ENCODE measurements around the gene MYO1H.

MYO1H gene

DNA sequence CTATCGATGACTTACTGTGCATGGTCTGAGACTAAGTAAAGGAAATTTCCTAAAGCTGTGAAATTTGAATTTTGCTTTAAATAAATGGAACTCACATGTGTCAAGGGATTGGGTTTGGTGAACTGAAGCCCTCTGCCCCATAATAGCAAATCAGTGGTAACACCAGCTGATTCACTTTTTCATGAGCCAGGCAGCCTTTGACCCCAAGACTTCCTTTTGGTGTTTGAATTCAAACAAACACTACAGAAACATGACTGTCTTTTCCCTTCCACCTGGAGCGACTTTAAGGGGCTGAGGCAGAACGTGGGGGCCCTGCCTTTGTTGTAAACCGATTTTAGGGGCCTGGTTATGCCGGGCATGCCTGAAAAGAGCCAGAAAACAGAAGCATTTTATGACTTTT lies 100.6 kb downstream of the MYO1H start:
- no peak for TF ChIP-seq POLR2AphosphoS5 (IDR thresholded peaks at IDR 0.05; ENCODE audit: low read depth, low read length)
- TF ChIP-seq TAF1 (IDR thresholded peaks at IDR 0.05; ENCODE audit: borderline replicate concordance, insufficient read depth, low read length): no peak
- no peak for TF ChIP-seq FOXP2 (optimal IDR thresholded peaks at IDR 0.05; ENCODE audit: borderline replicate concordance, extremely low read depth, extremely low read length, insufficient read depth)
- no peak for TF ChIP-seq SIN3A (IDR thresholded peaks at IDR 0.05; ENCODE audit: borderline replicate concordance, insufficient read depth, low read length)

DNA sequence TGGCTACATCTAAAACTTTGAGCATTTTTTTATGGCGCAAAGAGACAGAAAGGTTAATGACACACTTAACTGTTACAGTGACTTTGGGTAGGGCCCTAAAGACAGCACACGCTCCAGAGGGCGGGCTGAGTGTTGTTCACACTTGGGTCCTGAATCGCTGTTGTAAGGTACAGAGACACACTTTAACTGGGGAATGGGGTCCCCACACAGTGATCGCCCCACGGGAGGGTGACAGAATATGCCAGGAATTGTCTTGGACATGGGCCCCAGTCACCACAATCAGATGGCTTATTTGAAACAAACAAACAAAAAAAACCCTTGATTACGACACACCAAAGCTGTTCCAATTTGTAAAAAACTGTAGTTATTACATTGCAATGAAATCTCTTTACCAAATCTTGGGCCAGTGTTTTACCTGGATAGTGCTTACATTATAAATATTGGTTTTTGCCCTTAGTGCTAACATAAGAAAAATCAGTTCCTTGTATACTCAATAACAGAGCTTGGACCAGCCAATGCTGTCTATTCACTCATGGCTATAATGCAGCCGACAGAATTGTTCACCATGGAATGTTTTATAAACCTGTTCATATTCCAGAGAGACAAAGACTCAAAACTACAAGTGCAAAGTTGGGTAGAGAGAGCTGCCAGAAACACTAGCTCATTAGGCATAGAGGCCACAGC lies 101.1 kb downstream of the MYO1H start:
- TF ChIP-seq TAF1 (IDR thresholded peaks at IDR 0.05; ENCODE audit: borderline replicate concordance, insufficient read depth, low read length): no peak
- TF ChIP-seq, protein P1, sequence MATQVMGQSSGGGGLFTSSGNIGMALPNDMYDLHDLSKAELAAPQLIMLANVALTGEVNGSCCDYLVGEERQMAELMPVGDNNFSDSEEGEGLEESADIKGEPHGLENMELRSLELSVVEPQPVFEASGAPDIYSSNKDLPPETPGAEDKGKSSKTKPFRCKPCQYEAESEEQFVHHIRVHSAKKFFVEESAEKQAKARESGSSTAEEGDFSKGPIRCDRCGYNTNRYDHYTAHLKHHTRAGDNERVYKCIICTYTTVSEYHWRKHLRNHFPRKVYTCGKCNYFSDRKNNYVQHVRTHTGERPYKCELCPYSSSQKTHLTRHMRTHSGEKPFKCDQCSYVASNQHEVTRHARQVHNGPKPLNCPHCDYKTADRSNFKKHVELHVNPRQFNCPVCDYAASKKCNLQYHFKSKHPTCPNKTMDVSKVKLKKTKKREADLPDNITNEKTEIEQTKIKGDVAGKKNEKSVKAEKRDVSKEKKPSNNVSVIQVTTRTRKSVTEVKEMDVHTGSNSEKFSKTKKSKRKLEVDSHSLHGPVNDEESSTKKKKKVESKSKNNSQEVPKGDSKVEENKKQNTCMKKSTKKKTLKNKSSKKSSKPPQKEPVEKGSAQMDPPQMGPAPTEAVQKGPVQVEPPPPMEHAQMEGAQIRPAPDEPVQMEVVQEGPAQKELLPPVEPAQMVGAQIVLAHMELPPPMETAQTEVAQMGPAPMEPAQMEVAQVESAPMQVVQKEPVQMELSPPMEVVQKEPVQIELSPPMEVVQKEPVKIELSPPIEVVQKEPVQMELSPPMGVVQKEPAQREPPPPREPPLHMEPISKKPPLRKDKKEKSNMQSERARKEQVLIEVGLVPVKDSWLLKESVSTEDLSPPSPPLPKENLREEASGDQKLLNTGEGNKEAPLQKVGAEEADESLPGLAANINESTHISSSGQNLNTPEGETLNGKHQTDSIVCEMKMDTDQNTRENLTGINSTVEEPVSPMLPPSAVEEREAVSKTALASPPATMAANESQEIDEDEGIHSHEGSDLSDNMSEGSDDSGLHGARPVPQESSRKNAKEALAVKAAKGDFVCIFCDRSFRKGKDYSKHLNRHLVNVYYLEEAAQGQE (IDR thresholded peaks at IDR 0.05; ENCODE audit: insufficient read depth in 1 of 2, low read depth in 2 of 2, low read length in 2 of 2): no peak
- no peak for TF ChIP-seq POLR2AphosphoS5 (IDR thresholded peaks at IDR 0.05; ENCODE audit: low read depth, low read length)

DNA sequence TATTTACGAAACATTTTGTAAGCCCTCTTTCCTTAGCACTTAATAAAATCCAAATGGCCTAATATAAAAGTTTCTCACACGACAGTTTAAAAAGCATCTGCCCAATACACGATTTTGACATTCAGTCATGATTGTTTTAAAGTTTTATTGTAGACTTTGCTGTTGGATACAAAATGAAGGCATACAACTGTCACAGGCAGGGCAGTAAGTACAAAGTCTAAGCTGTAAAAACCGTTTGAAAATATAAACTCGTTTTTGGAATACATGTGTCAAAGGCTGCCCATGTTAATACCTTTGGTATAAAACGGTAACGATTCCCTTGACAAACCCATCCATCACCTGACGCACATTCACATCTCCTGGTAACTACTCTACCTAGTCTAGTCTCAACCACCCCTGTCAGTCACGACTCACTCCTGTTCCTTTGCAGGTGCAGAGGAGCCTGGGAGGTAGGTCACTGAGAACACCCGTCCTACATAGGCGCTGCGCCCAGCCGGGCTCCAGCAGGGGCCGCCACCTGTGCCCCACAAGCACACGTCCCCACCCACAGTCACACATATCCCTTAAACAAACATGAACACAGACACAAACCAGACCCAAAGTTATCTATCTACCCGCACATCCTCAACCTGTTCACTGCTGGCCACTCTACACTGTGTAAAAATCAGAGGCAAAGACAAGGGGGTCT lies 102.3 kb downstream of the MYO1H start:
- TF ChIP-seq, protein P1 (IDR thresholded peaks at IDR 0.05; ENCODE audit: insufficient read depth in 1 of 2, low read depth in 2 of 2, low read length in 2 of 2): no peak

DNA sequence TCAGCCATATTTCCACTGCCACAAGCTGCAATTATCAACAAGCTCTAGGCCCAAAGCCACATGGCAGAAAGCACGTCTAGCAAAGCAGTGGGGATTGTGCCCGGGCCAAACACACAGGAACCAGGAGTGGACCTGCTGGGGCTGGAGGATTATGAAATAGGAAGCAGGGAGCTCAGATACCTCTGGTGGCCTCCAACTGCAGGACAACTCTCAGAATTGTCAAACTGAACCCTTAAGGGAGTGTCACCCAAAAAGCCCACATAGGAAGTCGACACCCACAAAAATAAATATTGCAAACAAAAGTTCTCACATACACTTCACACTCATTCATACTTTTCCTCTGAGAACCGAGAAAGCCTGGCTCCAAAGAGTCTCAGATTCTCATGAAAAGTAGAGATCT lies 103.3 kb downstream of the MYO1H start:
- TF ChIP-seq SIN3A (IDR thresholded peaks at IDR 0.05; ENCODE audit: borderline replicate concordance, insufficient read depth, low read length) (no peak), FOXP2 (optimal IDR thresholded peaks at IDR 0.05; ENCODE audit: borderline replicate concordance, extremely low read depth, extremely low read length, insufficient read depth) (no peak)

DNA sequence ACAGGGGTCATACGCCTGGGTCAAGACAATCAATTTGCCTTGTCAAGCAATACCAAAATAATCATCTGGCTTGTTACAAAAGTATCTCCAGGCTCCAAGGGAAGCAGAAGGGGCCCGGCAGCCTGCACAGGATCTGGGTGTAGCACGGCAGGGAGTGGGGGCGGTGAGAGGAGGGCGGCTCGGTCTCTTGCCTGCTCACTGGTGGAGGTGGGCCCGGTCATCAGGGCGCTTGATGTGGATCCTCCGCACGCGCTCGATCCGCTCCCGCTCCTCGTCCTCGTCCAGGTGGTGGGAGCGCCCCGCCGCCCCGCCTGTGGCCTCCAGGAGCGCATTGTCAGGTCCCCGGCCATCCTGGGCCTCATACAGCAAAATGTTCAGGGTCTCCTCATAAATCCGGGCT lies 103.7 kb downstream of the MYO1H start:
- TF ChIP-seq TAF1 (IDR thresholded peaks at IDR 0.05; ENCODE audit: borderline replicate concordance, insufficient read depth, low read length): no peak
- TF ChIP-seq FOXP2 (optimal IDR thresholded peaks at IDR 0.05; ENCODE audit: borderline replicate concordance, extremely low read depth, extremely low read length, insufficient read depth): no peak
- TF ChIP-seq, protein P1 (IDR thresholded peaks at IDR 0.05; ENCODE audit: insufficient read depth in 1 of 2, low read depth in 2 of 2, low read length in 2 of 2): no peak
- TF ChIP-seq SIN3A (IDR thresholded peaks at IDR 0.05; ENCODE audit: borderline replicate concordance, insufficient read depth, low read length): no peak
- TF ChIP-seq POLR2AphosphoS5 (IDR thresholded peaks at IDR 0.05; ENCODE audit: low read depth, low read length): no peak

DNA sequence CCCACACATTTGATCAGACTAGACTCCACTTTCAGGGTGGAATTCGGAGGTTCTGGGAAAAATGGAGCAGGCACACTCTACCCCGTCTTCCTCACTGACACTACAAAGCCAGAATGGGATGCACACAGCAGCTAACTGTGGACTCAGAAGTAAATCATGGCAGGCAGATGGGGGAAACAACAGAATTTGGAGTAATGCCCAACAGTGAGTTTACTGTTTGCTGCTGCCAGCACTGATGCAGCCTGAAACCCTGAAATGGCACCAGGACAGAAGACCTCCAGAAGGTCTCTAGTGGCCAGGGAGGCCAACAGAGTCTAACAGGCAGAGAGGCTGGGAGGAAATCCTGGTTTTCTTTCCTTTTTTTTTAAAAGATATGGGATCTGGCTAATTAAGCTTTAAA lies 104.8 kb downstream of the MYO1H start:
- TF ChIP-seq, protein P1 (IDR thresholded peaks at IDR 0.05; ENCODE audit: insufficient read depth in 1 of 2, low read depth in 2 of 2, low read length in 2 of 2): no peak
- no peak for TF ChIP-seq POLR2AphosphoS5 (IDR thresholded peaks at IDR 0.05; ENCODE audit: low read depth, low read length)
- TF ChIP-seq FOXP2 (optimal IDR thresholded peaks at IDR 0.05; ENCODE audit: borderline replicate concordance, extremely low read depth, extremely low read length, insufficient read depth): no peak
- no peak for TF ChIP-seq SIN3A (IDR thresholded peaks at IDR 0.05; ENCODE audit: borderline replicate concordance, insufficient read depth, low read length)
- no peak for TF ChIP-seq TAF1 (IDR thresholded peaks at IDR 0.05; ENCODE audit: borderline replicate concordance, insufficient read depth, low read length)

Measured in PFSK-1 (cell line).